OCI-LY3 (cell line): ENCODE data around the gene NINJ1.

Source experiments
- H2AFZ ChIP-seq: fragments of 200-600, 300-600 bp; shearing (Covaris generic); 2 replicates; pipeline ENCODE4 v1.6.0; 2014; ENCODE audit warnings: antibody characterized with exemption, low read depth, low read length
- H3K27ac ChIP-seq: fragments of 200-600, 300-600 bp; sonication (generic); 2 replicates; pipeline ENCODE4 v1.5.1; 2014; ENCODE audit warnings: mild to moderate bottlenecking, low read length, moderate library complexity, mixed read lengths
- H3K27me3 ChIP-seq: fragments of 200-600, 300-600 bp; sonication (generic); 2 replicates; pipeline ENCODE4 v1.6.1; 2014; ENCODE audit warnings: low read depth, low read length, mixed read lengths
- H3K36me3 ChIP-seq: fragments of 200-600, 300-600 bp; sonication (generic); replicated peaks from 2 replicates; pipeline ENCODE3; 2014; ENCODE audit warnings: low read depth, low read length, mixed read lengths
- H3K4me1 ChIP-seq: fragments of 300-600, 200-600 bp; sonication (generic); 2 replicates; pipeline ENCODE4 v1.6.1; 2014; ENCODE audit warnings: low read length, mixed read lengths
- H3K4me2 ChIP-seq: fragments of 200-600, 300-600 bp; sonication (generic); 2 replicates; pipeline ENCODE4 v1.6.1; 2014; ENCODE audit warnings: low read length, mixed read lengths
- H3K4me3 ChIP-seq: fragments of 300-600, 200-600 bp; sonication (generic); 2 replicates; pipeline ENCODE4 v1.5.1; 2014; ENCODE audit warnings: antibody characterized with exemption, mild to moderate bottlenecking, low read length, moderate library complexity
- H3K79me2 ChIP-seq: fragments of 300-600, 200-600 bp; shearing (Covaris generic); 2 replicates; pipeline ENCODE4 v1.6.1; 2014; ENCODE audit warnings: mild to moderate bottlenecking, low read length, mixed read lengths
- H3K9ac ChIP-seq: fragments of 300-600, 200-600 bp; shearing (Covaris generic); 2 replicates; pipeline ENCODE4 v1.6.0; 2014; ENCODE audit warnings: mild to moderate bottlenecking, low read length, moderate library complexity
- H3K9me3 ChIP-seq: fragments of 200-600, 300-600 bp; shearing (Covaris generic); 2 replicates; pipeline ENCODE4 v1.6.1; 2014; ENCODE audit warnings: low read length, mixed read lengths; ENCODE audit not compliant: insufficient read depth
- H4K20me1 ChIP-seq: fragments of 200-600, 300-600 bp; sonication (generic); 2 replicates; pipeline ENCODE4 v1.6.1; 2016; ENCODE audit warnings: low read length, mixed read lengths; ENCODE audit not compliant: insufficient read depth
- EZH2phosphoT487 ChIP-seq: fragments of 200-600 bp; shearing (Covaris generic); IDR thresholded peaks from 2 replicates; pipeline ENCODE4 v1.6.1; 2018; ENCODE audit warnings: antibody characterized with exemption, mixed run types, low read depth
- TF ChIP-seq, protein P1 (sequence below): fragments of 200-600, 300-600 bp; sonication (generic); IDR thresholded peaks from 2 replicates; pipeline ENCODE4 v1.5.1; 2014; ENCODE audit warnings: antibody characterized with exemption, low read length, low read depth

The NINJ1 gene

DNA sequence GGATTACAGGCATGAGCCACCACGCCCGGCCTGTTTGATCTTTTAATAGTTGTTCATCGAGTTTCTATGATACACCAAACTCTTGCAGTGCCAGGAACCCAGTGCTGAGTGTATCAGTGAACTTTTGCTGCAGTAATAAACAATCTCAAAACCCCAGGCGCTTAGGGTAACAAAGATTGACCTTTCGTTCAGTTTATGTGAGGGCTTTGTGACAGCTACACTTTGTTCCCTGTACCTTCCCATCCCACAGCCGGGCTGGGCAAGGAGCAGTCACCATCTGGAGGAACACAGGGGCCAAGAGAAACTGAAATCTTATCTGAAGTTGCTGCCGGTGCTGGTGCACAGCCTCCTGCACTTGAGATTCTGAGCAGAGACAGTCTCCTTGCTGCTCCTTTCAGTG is 32.6 kb upstream of the NINJ1 start:
- no peak for TF ChIP-seq EZH2phosphoT487
- TF ChIP-seq, protein P1, sequence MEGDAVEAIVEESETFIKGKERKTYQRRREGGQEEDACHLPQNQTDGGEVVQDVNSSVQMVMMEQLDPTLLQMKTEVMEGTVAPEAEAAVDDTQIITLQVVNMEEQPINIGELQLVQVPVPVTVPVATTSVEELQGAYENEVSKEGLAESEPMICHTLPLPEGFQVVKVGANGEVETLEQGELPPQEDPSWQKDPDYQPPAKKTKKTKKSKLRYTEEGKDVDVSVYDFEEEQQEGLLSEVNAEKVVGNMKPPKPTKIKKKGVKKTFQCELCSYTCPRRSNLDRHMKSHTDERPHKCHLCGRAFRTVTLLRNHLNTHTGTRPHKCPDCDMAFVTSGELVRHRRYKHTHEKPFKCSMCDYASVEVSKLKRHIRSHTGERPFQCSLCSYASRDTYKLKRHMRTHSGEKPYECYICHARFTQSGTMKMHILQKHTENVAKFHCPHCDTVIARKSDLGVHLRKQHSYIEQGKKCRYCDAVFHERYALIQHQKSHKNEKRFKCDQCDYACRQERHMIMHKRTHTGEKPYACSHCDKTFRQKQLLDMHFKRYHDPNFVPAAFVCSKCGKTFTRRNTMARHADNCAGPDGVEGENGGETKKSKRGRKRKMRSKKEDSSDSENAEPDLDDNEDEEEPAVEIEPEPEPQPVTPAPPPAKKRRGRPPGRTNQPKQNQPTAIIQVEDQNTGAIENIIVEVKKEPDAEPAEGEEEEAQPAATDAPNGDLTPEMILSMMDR: no peak
- H3K27me3 ChIP-seq: 0 out of 2 replicates have a peak, but pooled peaks cover 2% of the 10 kb centered on the region

DNA sequence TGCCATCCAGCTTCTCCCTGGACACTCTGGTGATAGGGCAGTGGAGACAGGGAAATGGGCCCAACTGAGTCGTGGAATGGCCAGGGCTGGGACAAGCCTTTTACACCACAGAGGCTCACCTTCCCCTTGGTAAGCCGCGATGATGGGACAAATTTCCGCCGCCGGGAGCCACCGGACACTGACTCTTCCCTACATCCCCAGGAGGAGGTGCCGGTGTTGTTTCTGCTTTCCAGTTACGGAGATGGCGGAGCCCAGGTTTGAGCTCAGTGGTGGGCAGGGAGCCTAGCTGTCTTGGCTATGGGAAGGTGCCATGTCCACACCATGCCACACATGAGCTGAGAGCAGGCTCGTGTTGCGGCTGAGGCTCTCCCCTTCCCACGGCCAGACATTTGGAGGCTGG is 30.0 kb upstream of the NINJ1 start:
- no peak overlapping the region for H3K27ac ChIP-seq
- no peak for TF ChIP-seq EZH2phosphoT487
- TF ChIP-seq, protein P1: no peak
- H3K4me1 ChIP-seq: peaks cover 8% of the 10 kb centered on the region
- no peak overlapping the region for H3K9ac ChIP-seq
- no peak overlapping the region for H3K4me2 ChIP-seq
- H3K79me2 ChIP-seq: no peaks in the 10 kb centered on the region
- no peak overlapping the region for H2AFZ ChIP-seq
- no peaks in the 10 kb centered on the region for H3K36me3 ChIP-seq
- no peaks in the 10 kb centered on the region for H4K20me1 ChIP-seq
- no peaks in the 10 kb centered on the region for H3K9me3 ChIP-seq
- no peak overlapping the region for H3K4me3 ChIP-seq
- H3K27me3 ChIP-seq: 0 out of 2 replicates have a peak, but pooled peaks cover 3% of the 10 kb centered on the region

More for the DNA sequence above, 32.6 kb upstream of the NINJ1 start:
- Histone ChIP-seq H2AFZ (no peak overlapping the region), H3K9me3 (no peaks in the 10 kb centered on the region), H3K27ac (no peak overlapping the region), H3K79me2 (no peaks in the 10 kb centered on the region), H3K9ac (no peak overlapping the region), H4K20me1 (no peaks in the 10 kb centered on the region), H3K4me3 (no peak overlapping the region), H3K4me2 (no peak overlapping the region), H3K4me1 (no peaks in the 10 kb centered on the region), H3K36me3 (no peaks in the 10 kb centered on the region)

DNA sequence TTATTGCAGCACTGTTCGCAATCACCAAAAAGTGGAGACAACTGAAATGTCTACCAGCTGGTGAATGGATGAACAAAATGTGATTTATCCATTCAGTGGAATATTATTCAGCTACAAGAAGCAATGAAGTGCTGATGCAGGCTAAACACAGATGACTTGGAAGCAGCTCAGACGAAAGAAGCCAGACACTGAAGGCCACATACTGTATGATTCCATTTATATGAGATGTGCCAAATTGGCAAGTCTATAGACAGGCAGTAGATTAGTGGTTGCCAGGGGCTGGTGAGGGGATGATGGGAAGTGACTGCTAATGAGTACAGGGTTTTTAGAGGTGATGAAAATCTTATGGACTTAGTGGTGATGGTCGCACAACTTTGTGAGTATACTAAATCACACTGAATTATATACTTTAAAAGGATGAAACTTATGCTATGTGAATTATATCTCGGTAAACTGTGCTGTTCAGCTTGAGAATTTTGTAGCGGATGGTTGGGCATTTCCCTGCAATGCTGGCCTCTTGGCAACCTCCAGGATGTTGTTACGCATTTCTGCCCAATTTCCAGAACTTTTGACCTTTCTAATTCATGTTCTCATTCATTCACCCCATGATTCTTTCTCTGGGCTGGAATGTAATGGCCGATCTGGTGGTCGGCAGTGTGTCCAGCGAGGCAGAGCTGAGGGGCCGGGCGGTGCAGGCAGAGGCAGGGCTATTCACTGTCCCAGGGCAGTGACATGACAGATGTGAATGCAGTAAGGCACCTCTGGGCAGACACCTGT is 27.9 kb upstream of the NINJ1 start:
- TF ChIP-seq, protein P1: no peak
- TF ChIP-seq EZH2phosphoT487: no peak
- Histone ChIP-seq H3K36me3 (no peaks in the 10 kb centered on the region), H4K20me1 (no peaks in the 10 kb centered on the region), H3K79me2 (no peaks in the 10 kb centered on the region), H2AFZ (no peak overlapping the region), H3K27me3 (0 out of 2 replicates have a peak, but pooled peaks cover 3% of the 10 kb centered on the region), H3K4me3 (no peak overlapping the region), H3K4me2 (no peak overlapping the region), H3K27ac (no peak overlapping the region), H3K9ac (no peak overlapping the region), H3K9me3 (0 out of 2 replicates have a peak, but pooled peaks cover 3% of the 10 kb centered on the region), H3K4me1 (peaks cover 13% of the 10 kb centered on the region)

DNA sequence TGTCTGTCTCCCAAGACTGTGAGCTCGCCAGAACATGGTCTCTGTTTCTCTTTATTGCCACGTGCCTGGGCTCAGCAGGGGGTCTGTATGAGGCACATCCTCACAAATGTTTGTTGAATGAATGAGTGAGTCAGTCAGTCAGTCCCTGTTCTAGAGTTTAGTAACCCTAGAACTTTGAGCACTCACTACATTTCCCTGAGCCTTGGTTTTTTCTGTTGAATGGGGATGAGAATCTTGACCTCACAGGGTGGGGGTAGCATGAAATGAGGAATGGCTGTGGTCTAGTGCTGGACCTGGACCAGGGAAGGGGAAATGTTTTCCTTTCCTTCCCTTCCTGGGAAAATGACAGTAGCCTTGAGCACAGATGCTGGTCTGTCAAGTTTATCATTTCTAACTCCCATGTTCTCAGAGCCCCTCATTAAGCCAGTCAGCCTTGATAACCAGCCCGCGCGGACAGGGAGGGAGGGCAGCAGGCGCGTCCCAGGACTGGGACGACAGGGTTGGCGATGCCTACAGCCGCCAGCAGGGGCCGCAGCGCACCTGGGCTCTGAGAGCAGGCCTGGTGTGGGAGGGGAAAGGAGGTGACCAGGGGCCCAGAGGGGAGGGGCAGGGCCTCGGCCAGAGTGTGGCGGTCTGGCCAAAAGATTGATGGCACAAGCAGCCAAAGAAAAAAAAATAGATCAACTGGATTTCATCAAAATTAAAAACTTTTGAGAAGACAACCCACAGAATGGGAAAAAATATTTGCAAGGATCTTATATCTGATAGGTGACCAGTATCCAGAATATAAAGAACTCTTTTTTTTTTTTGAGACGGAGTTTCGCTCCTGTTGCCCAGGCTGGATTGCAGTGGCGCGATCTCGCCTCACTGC is 25.8 kb upstream of the NINJ1 start:
- H3K27me3 ChIP-seq: 0 out of 2 replicates have a peak, but pooled peaks cover 3% of the 10 kb centered on the region
- no peak overlapping the region for H3K27ac ChIP-seq
- no peak overlapping the region for H3K9ac ChIP-seq
- H3K9me3 ChIP-seq: 0 out of 2 replicates have a peak, but pooled peaks cover 3% of the 10 kb centered on the region
- peak overlapping the region; percentile 35; the same call in 1 of the 2 replicates for H3K4me3 ChIP-seq
- H3K4me2 ChIP-seq: peak overlapping the region; percentile 42
- no peaks in the 10 kb centered on the region for H3K79me2 ChIP-seq
- H3K36me3 ChIP-seq: no peaks in the 10 kb centered on the region
- no peaks in the 10 kb centered on the region for H4K20me1 ChIP-seq
- H2AFZ ChIP-seq: peak overlapping the region; percentile 19; the same call in 1 of the 2 replicates
- H3K4me1 ChIP-seq: peaks cover 28% of the 10 kb centered on the region
- no peak for TF ChIP-seq EZH2phosphoT487
- TF ChIP-seq, protein P1: peak; percentile 92
